ENCODE results near the gene RGS12.

Gene RGS12

DNA sequence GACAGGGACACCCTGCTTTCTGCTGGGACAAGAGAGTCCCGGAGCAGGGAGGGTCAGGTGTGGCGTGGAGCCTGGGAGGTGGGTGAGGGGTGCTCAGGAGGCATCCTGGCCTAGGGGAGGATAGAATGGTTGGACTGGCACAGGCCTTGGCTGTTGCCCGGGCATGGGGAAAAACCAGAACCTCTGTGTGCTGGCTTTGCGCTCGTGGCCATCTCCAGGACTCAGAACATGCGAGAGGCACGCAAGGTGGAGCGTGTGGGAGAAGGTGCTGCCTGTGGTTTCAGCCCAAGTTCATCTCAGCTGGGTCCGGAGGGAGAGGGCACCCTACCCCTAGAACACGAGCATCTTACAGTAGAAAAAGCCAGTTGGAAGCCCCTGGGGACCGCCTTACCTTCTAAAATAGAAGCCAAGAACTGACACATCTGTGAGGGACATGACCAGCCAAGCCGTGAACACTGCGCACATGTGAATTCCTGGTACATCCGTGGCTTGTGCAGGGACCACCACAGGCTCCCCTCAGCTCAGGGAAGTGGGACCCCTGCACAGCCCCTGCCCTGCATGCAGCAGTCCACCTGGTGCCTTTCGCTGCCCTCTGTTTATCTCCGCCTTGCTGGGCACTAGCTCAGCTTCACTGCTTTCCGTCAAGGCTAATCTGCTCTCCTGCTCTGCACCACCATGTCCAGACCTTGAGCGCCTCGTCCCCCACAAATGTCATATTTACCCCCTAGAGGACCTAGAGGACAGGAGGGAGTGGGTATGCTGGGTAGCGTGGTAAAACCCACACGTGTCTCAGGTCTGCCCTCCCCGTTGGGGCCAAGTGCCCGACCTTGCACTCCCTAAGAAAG lies 30.4 kb upstream of the RGS12 start:
- no peak overlapping the region for H3K27ac Mint-ChIP-seq
- ATAC-seq (ENCODE audit: low read depth): no peak
- H3K9me3 Mint-ChIP-seq: no peaks in the 10 kb centered on the region
- no peak overlapping the region for H3K4me3 Mint-ChIP-seq
- DNase-seq (ENCODE audit: low spot score in 2 of 2): no peak
- H3K4me1 Mint-ChIP-seq: peaks cover 7% of the 10 kb centered on the region
- no peaks in the 10 kb centered on the region for H3K27me3 Mint-ChIP-seq
- H3K36me3 Mint-ChIP-seq: no peaks in the 10 kb centered on the region

DNA sequence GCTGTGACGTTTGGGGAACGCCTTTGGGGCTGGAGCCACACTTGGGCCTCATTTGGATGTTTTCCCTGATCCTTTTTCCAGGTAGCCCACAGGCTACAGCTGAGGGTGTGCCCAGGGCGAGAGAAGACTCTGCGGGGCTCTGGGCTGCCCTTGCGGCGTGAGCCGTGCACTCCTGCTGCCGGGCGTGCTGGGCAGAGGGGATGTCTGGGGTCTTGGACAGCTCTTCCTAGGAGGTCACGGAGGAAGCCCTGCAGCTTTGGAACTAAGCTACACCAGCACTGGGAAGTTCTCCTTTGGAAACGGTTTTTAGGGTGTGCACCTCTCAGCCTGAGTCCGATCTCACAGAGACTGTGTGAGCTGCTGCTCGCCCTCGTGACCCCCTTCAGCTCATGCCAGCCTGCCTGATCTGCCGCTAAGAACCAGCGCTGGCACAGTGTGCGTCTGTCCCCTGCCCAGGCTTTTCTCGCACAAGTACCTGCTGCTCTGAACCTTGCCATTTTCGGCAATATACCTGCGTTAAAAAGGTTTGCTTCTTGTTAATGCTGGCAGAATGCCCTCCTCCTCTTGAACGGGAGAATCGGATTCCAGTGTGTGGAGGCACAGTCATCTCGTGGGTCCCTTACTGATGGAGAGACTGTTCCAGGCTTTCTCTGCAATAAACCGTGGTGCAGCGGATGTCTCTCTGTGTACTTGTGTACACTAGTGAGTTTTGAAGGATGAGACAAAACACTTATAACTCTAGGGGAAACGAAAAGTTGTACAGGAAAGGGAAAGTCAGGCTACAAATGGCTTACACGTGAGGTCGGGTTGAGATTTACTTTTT lies 29.6 kb upstream of the RGS12 start:
- ATAC-seq (ENCODE audit: low read depth) (no peak), DNase-seq (ENCODE audit: low spot score in 2 of 2) (no peak)
- no peaks in the 10 kb centered on the region for H3K27me3 Mint-ChIP-seq
- no peak overlapping the region for H3K27ac Mint-ChIP-seq
- no peaks in the 10 kb centered on the region for H3K9me3 Mint-ChIP-seq
- no peaks in the 10 kb centered on the region for H3K36me3 Mint-ChIP-seq
- H3K4me3 Mint-ChIP-seq: no peak overlapping the region
- H3K4me1 Mint-ChIP-seq: peaks cover 1% of the 10 kb centered on the region

DNA sequence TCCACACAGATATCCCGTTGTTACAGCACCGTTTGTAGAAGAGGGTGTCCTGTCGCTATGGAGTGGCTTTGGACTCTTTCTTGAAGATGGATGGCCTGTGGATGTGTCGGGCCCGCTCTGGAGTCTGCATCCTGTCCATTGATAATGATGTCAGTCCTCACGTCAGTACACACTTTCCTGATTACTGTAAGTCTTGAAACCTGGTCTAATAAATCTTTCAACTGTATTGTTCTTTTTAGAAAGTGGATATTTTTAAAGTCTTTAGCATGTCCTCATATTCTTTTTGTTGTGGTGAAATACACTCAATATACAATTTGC lies 29.0 kb upstream of the RGS12 start:
- no peaks in the 10 kb centered on the region for H3K36me3 Mint-ChIP-seq
- no peak for ATAC-seq (ENCODE audit: low read depth)

DNA sequence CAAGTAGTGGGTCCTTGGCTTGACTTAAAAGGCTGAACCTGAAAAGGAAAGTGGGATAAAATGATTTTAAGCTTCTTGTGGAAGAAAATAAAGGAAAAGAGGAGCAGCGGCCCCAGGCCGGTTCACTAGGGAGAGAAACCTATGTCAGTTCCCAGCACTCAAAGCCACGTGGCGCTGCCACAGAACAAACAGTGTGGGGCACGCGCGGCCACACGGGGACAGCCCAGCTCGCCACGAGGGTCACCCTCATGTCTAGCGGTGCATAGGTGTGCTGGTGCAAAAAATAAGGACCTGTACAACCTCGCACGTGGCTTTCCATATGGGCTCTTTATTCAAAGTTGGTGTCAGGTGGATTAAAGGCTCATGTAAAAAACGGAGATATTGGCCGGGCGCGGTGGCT lies 26.7 kb upstream of the RGS12 start:
- H3K36me3 Mint-ChIP-seq: no peaks in the 10 kb centered on the region
- H3K4me1 Mint-ChIP-seq: no peaks in the 10 kb centered on the region
- ATAC-seq (ENCODE audit: low read depth) (no peak), DNase-seq (ENCODE audit: low spot score in 2 of 2) (no peak)
- no peaks in the 10 kb centered on the region for H3K9me3 Mint-ChIP-seq
- no peak overlapping the region for H3K27ac Mint-ChIP-seq
- no peak overlapping the region for H3K4me3 Mint-ChIP-seq
- H3K27me3 Mint-ChIP-seq: no peaks in the 10 kb centered on the region

More for the DNA sequence above, 29.0 kb upstream of the RGS12 start:
- no peak overlapping the region for H3K27ac Mint-ChIP-seq
- no peaks in the 10 kb centered on the region for H3K27me3 Mint-ChIP-seq
- H3K9me3 Mint-ChIP-seq: no peaks in the 10 kb centered on the region
- H3K4me3 Mint-ChIP-seq: no peak overlapping the region
- H3K4me1 Mint-ChIP-seq: no peaks in the 10 kb centered on the region
- no peak for DNase-seq (ENCODE audit: low spot score in 2 of 2)

DNA sequence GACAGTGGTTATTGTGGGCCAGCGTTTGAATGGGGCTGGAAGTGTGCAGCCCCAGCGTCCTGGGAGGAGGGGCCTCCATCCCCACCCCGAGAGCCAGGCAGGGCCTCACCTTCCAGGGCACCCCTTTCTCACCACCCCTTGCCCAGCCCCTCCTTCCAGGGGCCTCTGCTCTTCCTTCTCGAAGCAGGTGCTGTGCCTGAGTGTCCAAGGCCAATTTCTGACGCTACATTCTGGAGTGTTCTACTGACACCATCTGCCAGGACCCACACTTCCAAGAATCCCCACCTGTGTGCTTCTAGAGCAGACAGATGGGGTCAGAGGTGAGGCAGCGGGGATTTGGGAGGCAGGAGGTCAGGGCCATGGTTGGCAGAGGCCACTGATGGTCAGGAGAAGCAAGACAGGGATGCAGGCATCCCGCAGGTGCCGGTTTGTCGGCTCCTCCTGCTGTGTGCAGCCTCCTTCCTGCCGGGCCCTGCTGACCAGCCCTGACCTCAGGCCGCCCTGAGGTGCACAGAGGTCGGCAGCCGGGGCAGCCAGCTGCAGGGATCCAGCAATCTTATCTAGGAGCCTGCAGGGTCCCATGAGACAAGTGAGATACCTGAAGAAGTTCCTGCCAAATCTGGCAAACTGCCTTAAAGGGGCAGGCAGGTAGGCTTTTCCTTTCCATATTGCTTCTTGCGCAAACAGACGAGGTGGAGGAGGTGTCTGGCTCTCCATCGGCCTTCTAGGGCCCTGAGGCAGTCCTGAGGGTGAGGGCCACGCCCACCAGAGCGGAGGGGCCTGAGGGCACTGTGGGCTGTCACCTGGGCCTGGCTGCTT lies 25.0 kb upstream of the RGS12 start:
- Mint-ChIP-seq H3K4me1 (peaks cover 6% of the 10 kb centered on the region), H3K36me3 (no peaks in the 10 kb centered on the region), H3K4me3 (no peak overlapping the region), H3K9me3 (no peaks in the 10 kb centered on the region), H3K27ac (no peak overlapping the region), H3K27me3 (no peaks in the 10 kb centered on the region)
- DNase-seq (ENCODE audit: low spot score in 2 of 2): no peak
- no peak for ATAC-seq (ENCODE audit: low read depth)

DNA sequence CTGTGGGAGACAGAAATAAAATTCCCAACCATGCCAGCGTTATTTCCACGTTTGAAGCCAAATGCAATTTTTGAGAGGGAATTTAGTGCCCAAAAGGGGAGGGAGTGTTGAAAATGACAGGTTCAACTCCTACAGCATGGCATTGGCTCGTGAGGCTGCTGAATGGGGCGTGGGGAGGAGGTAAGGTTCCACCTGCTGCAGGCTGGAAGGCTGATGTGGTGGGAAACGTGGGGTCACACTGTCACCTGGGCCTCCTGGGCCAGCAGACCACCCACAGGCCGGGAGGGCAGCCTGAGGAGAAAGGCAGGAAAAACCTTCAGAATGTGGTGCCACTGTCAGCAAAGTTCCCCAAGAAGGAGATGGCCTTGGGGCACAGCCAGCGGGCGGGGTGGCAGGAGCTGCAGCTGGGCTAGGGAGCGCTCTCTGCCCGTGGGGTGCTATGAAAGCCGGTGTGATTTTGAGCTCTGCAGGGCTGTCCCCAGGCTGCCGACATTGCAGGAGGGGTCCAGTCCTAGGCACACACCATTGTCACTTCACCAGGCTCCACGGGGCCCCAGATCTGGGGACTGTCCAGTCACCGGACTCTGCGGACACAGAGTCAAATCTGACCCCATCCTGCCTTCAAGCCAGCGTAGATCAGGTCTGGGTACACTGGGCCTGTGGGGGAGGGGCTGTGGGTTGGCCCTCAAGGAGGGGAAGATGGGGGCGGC lies 24.3 kb upstream of the RGS12 start:
- Mint-ChIP-seq H3K4me3 (no peak overlapping the region), H3K9me3 (peaks cover 2% of the 10 kb centered on the region), H3K36me3 (no peaks in the 10 kb centered on the region), H3K27ac (no peak overlapping the region), H3K27me3 (no peaks in the 10 kb centered on the region), H3K4me1 (peaks cover 6% of the 10 kb centered on the region)
- ATAC-seq (ENCODE audit: low read depth) (no peak), DNase-seq (ENCODE audit: low spot score in 2 of 2) (no peak)

DNA sequence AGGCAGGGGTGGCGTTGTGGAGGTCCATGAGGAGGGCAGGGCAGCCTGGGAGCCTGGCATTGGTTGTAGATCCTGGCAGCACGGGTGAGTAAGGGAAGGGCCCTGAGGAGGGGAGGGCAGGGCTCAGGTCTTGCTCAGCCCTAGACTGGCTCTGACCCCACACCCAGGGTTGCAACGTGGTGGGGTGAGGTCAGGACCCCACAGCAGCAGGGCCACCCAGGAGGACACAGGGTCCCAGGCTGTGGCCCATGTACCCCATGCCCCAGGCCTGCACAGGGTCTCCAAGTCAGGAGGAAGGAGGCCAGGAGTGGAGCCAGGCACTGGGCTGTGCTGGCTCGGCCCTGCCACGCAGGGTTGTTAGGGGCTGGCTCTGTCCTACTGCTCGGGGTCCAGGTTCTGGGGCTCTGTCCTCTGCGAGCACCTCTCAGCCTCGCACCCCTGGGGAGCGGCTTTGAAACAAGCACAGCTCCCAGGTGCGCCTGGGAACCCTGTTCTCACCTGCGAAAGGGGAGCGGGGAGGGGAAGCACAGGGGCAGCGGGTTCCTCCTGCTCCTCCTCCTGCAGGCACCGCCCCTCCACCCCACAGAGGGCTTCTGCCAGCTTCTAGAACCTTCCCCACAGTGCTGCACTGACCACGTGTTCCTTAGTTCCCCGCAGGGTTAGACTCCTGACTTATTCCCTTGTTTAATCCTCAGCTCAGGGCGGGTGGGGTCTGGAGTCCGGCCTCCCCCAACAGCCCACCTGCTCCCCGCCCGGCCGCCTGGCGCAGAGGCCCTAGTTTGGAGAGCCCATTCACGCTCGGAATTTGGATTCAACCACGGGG lies 23.5 kb upstream of the RGS12 start:
- H3K4me1 Mint-ChIP-seq: peaks cover 6% of the 10 kb centered on the region
- no peak for ATAC-seq (ENCODE audit: low read depth)

DNA sequence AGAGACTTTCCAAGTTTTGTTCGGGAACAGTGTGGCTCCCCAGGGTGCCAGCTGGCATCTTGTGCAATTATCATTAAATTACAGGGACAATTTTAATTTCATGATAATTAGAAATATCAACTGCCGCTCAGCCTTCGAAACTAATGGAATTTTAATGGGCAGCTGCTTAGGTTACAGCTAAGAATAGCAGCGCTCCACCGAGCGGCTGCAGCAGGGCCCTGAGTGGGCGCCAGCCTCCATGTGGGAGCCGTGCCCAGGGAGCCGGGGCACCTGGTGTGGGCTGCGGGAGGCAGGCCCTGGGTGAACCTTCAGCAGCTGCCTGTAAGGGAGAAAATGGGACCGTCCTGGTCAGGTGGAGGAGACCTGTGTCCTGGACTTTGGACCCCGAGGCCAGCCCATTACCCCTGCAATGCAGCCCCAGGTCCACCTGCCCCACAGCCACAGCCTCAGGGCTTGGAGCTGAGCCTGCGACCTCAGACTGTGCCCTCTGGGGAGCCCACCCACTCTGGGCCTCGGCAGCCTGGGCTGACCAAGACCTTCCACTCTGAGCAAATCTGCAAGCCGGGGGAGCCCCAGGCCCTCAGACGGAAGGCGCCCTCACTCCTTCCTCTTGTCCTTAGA lies 22.7 kb upstream of the RGS12 start:
- no peak for DNase-seq (ENCODE audit: low spot score in 2 of 2)
- no peak overlapping the region for H3K27ac Mint-ChIP-seq
- no peaks in the 10 kb centered on the region for H3K27me3 Mint-ChIP-seq
- no peak overlapping the region for H3K4me3 Mint-ChIP-seq
- H3K36me3 Mint-ChIP-seq: no peaks in the 10 kb centered on the region
- peaks cover 6% of the 10 kb centered on the region for H3K4me1 Mint-ChIP-seq
- H3K9me3 Mint-ChIP-seq: peaks cover 3% of the 10 kb centered on the region
- no peak for ATAC-seq (ENCODE audit: low read depth)

More for the DNA sequence above, 23.5 kb upstream of the RGS12 start:
- Mint-ChIP-seq H3K9me3 (peaks cover 3% of the 10 kb centered on the region), H3K36me3 (no peaks in the 10 kb centered on the region), H3K4me3 (no peak overlapping the region), H3K27me3 (no peaks in the 10 kb centered on the region), H3K27ac (no peak overlapping the region)
- DNase-seq (ENCODE audit: low spot score in 2 of 2): no peak

DNA sequence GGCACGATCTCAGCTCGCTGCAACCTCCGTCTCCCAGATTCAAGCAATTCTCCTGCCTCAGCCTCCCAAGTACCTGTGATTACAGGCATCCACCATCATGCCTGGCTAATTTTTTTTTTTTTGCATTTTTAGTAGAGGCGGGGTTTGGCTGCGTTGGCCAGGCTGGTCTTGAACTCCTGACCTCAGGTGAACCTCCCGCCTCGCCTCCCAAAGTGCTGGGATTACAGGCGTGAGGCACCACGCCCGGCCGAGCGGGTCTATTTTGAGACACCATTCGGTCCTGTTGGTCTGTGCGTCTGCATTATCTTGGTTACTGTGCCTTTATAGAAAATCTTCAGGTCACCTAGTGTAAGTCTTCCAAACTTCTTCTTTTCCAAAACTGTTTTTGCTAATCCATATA lies 21.7 kb upstream of the RGS12 start:
- H3K4me3 Mint-ChIP-seq: no peak overlapping the region
- peaks cover 3% of the 10 kb centered on the region for H3K9me3 Mint-ChIP-seq
- no peaks in the 10 kb centered on the region for H3K27me3 Mint-ChIP-seq
- H3K36me3 Mint-ChIP-seq: no peaks in the 10 kb centered on the region
- no peak for DNase-seq (ENCODE audit: low spot score in 2 of 2)
- H3K27ac Mint-ChIP-seq: no peak overlapping the region
- peaks cover 6% of the 10 kb centered on the region for H3K4me1 Mint-ChIP-seq
- no peak for ATAC-seq (ENCODE audit: low read depth)

DNA sequence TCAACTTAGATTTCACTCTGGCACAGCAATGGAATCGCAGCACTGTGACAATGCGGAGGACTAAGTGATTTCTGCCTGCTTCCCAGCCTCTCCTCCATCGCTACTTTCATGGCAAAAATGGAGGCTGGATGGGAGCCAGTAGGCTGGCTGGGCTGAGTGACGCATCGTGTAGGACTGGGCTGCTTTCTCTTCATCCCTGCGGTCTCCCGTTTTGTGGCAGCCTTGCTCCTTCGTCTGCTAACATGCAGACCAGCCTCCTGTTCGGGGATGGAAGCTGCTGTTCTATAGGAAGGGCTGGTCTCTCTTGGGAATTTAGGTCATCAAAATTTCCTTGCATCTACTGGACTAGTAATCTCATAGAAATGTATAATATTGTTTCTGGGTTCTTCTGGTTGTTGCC lies 15.8 kb upstream of the RGS12 start:
- ATAC-seq (ENCODE audit: low read depth) (no peak), DNase-seq (ENCODE audit: low spot score in 2 of 2) (no peak)
- Mint-ChIP-seq H3K4me1 (peaks cover 6% of the 10 kb centered on the region), H3K27ac (no peak overlapping the region), H3K27me3 (peaks cover 1% of the 10 kb centered on the region), H3K4me3 (no peak overlapping the region), H3K36me3 (peaks cover 6% of the 10 kb centered on the region), H3K9me3 (peaks cover 9% of the 10 kb centered on the region)

DNA sequence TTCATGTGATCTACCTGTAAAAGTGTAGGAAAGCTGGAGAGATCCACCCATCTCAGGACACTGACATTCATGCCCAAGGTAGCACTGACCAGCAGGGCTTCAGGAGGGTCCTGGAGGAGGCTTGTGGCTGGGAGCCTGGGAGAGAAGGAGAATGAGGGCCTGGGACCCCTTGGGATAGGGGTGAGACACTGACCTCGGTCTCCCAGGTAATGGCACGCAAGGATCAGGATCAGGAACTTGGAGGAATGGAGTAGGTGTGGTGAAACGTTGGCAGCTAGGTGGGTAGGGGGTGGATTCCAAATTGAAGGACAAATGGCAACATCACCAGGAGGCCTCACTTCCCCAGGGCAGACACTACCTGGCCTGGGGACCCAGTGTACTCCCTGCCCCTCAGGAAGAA lies 12.4 kb upstream of the RGS12 start:
- peaks cover 4% of the 10 kb centered on the region for H3K27me3 Mint-ChIP-seq
- H3K9me3 Mint-ChIP-seq: peaks cover 6% of the 10 kb centered on the region
- no peak overlapping the region for H3K27ac Mint-ChIP-seq
- no peak overlapping the region for H3K4me3 Mint-ChIP-seq
- DNase-seq (ENCODE audit: low spot score in 2 of 2): no peak
- no peaks in the 10 kb centered on the region for H3K4me1 Mint-ChIP-seq
- H3K36me3 Mint-ChIP-seq: peaks cover 6% of the 10 kb centered on the region
- ATAC-seq (ENCODE audit: low read depth): no peak

DNA sequence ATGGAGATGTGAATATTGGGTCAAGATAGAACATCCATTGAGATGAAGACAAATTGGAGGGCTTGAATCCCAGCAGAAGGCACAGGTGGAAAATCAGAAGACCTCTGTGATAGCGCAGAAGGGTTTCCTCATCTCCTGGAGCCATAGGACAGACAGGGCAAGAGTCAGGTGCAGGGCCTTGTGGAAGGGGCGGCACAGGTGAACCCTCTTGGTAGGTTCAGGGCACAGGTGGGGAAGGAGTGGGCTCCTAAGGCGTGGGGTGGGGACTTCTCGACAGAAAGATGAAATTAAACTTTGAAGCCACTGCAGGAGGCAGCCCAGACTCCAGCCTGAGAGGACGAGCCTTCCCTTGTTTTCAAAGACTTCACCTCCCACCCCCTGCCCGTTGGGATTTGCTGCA lies 9.3 kb upstream of the RGS12 start:
- Mint-ChIP-seq H3K36me3 (peaks cover 6% of the 10 kb centered on the region), H3K27me3 (peaks cover 4% of the 10 kb centered on the region), H3K4me1 (peaks cover 6% of the 10 kb centered on the region), H3K4me3 (no peak overlapping the region), H3K9me3 (peaks cover 6% of the 10 kb centered on the region), H3K27ac (no peak overlapping the region)
- DNase-seq (ENCODE audit: low spot score in 2 of 2): no peak
- no peak for ATAC-seq (ENCODE audit: low read depth)

DNA sequence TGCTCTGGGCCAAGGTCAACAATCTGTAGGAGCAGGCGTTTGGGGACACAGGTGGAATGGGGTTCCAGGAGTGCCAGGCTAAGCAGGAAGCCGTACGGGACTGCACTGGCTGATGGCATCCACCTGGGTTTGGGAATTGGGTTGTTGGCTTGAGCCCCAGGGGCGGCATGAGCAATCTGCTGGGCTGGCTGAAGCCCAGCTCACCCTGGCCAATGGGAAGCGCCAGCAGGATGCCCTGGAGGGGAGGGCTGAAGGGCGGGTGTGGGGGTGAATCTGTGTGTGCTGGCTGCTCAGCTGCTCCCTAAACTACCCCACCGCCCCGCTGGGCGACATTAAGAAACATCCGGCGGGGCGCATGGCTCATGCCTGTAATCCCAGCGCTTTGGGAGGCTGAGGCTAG lies 8.9 kb upstream of the RGS12 start:
- H3K27ac Mint-ChIP-seq: no peak overlapping the region
- peaks cover 4% of the 10 kb centered on the region for H3K27me3 Mint-ChIP-seq
- DNase-seq (ENCODE audit: low spot score in 2 of 2): no peak
- H3K36me3 Mint-ChIP-seq: peaks cover 6% of the 10 kb centered on the region
- no peak overlapping the region for H3K4me3 Mint-ChIP-seq
- H3K9me3 Mint-ChIP-seq: peaks cover 5% of the 10 kb centered on the region
- ATAC-seq (ENCODE audit: low read depth): no peak
- H3K4me1 Mint-ChIP-seq: peaks cover 7% of the 10 kb centered on the region

Data from memory B cell (primary cell).